ENCODE results near the gene SANBR.

Gene SANBR

DNA sequence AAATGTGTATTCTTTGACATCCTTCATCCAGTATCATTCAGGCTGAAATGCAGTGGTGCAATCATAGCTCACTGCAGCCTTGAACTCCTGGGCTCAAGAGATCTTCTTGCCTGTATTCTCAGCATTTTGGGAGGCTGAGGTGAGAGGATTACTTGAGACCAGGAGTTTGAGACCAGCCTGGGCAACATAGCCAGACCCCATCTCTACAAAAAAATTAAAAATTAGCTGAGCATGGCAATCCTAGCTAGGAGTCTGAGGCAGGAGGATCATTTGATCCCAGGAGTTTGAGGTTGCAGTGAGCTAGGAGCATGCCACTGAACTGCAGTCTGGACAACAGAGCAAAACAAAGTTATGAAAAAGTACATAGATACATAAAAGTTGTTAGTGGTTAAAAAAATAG, 24.1 kb downstream of the SANBR start:
- no peak for DNase-seq (ENCODE audit: low read depth in 2 of 3, low spot score in 2 of 3)

DNA sequence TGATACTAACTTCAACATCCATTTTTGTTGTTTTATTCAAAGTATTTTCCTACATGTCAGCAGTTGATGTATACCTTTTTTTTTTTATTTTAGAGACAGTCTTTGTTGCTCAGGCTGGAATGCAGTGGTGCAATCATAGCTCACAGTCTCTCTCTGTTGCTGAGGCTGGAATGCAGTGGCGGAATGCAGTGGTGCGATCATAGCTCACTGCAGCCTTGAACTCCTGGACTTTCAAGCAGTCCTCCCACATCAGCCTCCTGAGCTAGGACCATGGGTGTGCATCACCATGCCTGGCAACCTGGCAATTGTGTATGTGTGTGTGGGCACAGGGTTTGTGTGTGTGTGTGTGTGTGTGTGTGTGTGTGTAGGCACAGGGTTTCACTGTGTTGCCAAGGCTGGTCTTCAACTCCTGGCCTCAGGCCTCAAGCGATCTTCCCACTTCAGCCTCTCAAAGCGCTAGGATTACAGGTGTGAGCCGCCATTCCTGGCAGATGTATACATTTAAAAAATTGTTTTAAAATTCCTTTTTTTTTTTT, 24.8 kb downstream of the SANBR start:
- DNase-seq (ENCODE audit: low read depth in 2 of 3, low spot score in 2 of 3): no peak

DNA sequence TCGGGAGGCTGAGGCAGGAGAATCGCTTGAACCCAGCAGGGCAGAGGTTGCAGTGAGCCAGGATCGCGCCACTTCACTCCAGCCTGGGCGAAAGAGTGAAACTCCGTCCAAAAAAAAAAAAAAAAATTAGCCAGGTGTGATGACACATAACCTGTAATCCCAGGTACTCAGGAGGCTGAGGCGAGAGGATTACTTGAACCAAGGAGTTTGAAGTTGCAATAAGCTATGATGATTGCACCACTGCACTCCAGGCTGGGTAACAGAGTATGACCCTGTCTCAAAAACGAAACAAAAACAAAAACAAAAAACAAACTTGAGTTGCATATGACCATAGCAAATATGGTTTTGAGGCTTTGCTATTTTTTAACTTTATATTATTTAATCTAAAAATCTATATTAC, 25.8 kb downstream of the SANBR start:
- no peak for DNase-seq (ENCODE audit: low read depth in 2 of 3, low spot score in 2 of 3)

DNA sequence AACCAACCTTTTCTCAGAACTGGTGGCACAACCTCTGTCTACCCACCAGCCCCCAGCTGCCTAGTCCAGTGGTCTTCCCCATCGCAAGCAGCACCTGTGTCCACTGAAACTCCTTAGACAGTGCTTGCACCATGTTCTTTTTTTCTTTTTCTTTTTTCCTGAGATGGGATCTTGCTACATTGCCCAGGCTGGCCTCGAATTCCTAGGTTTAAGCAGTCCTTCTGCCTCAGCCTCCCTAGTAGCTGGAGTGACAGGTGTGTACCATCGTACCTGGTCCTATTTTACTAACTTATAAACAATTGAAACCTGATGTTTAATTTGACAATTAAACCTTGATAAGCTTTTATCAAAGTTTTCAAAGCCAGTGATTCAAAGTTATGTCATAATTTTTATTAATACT, 30.8 kb downstream of the SANBR start:
- DNase-seq (ENCODE audit: low read depth in 2 of 3, low spot score in 2 of 3): no peak

DNA sequence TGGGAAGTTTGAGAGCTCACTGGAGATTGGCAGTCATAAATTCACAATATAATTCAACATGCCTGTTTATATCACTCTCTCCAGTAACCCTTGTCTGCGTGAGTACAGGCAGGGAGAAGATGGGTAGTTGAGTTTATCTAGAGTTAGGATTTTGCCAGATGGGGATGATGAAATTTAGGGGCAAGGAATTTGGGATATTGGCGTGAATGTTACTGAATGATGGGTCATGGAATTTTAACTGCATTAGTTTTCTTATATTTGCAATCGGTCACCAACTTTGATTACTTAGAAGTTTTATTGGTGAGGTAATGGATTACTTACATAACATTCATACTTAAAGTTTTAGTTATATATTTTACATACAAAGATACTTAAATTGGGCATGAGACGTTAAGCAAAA, 35.1 kb downstream of the SANBR start:
- no peak for DNase-seq (ENCODE audit: low read depth in 2 of 3, low spot score in 2 of 3)

DNA sequence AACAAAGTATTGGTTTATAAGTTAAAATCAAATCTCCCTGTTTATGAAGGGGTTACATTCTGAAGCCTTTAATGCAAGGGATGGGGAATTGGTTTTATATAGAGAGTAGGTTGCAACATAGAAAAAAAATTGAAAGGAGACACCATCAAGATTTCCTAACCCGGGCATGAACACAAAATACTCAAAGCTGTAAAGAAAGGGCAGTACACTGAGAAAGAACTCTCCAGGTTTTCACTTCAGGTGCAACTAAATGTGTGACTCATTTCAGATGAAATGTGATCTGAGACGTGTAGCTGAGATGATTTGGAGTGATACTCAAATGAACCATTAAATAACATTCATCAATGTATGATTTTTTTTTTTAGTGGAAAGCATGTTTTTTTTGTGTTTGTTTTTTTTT, 43.6 kb downstream of the SANBR start:
- no peak for DNase-seq (ENCODE audit: low read depth in 2 of 3, low spot score in 2 of 3)

DNA sequence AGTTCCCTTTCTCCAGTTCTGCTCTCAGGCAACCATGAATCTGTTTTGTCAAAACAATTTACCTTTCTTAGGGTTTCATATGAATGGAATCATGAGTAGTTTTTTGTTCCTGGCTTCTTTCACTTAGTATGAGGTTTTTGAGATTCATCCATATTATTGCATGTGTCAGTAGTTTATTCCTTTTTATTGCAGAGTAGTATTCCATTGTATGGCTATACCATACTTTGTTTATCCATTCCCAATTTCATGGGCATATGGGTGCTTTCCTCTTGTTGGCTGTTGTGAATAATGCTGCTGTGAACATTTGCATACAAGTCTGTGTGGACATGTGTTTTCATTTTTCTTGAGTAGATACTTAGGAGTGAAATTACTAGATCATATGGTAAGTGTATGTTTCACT, 46.0 kb downstream of the SANBR start:
- no peak for DNase-seq (ENCODE audit: low read depth in 2 of 3, low spot score in 2 of 3)

DNA sequence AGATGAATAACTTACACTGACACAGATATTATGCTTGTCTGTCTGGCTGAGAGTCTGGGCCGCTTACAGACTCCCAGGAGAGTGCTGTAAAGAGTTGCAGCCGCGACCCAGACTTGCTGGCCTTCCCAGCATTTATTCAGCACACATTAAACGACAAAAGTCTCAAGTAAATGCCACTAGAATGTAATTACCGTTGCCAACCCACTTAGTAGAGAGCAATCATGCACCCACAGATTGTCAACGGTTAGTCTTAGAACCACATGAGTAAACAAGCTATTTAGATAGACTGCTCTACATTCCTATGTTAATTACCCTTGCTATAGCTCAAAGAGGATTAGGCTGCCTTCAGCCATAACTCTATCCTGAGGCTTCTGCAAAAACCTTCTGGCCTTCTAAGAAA, 48.5 kb downstream of the SANBR start:
- no peak for DNase-seq (ENCODE audit: low read depth in 2 of 3, low spot score in 2 of 3)
